ENCODE results near the gene SUFU. TPM values are rescaled to one million over a fixed set of nuclear protein-coding genes. Genes with fewer than 3 reads are reported as not detected.

SUFU gene
- total RNA-seq, 2 donors from 2014 or later = 6.6 to 9.2 TPM

DNA sequence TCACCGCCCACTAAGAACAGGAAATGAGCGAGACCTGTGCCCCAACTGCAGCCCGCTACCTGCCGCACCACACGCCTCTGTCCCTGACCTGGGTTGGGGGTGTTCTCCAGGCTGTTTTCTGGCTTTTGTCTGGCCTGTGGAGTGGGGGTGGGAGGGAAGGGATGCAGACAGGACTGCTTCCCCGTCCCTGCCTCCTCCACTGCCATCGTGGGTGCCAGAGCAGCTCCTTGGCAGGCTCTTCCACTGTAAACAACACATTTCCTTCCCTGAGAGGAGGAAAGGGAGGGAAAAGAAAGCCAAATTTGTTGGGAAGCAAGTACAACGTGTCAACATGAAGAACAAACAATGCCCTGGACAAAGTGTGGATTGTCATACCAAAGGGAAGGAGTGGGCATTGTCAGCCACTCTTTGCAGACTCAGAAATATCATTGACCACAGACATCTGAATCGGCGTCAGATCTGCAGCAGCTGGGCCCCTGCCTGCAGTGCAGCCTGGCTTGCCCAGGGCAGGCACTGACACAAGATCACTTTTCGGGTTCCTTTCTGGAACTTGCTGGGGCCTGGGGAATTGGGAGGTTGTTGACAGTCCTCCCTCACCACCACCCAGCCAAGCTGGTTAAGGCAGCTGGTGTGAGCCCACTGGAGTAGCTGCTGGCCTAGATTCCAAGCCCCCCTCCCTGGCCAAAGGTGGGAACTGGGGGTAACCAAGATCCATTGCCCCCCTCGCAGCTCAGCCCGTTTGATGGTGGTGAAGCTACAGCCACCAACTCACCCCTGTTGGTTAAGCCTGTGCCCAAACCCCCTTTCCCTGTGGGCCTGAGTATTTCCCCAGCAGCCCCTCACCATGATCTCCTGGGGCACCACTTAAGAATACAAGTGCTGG, 117.9 kb downstream of the SUFU start:
- ATAC-seq (peak in 1 of 2 donors; percentile 1), DNase-seq (peak; percentile 24)
- intact Hi-C loops (cut with DNase I) = no loop called here

DNA sequence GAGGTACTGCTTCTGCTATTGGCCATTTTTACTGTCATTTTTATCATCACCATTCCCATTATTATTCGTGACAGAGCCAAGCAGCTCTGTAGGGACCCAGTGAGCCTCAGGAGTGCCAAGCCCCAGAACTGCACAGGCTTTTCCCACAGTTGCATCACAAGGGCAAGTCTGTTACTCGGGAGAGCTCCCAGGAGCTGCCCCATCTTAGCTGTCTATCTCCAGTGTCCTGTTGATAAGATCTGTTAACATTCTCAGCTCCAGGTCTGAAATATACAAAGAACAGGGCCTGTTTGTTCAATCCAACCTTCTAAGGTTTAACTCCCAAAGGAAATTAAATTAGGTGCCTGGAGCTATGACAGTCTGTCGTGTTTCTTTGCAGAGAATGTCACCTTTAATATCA, 120.3 kb downstream of the SUFU start:
- peak; percentile 24 for DNase-seq
- ATAC-seq = no peak
- intact Hi-C loops (cut with DNase I) = no loop called here

DNA sequence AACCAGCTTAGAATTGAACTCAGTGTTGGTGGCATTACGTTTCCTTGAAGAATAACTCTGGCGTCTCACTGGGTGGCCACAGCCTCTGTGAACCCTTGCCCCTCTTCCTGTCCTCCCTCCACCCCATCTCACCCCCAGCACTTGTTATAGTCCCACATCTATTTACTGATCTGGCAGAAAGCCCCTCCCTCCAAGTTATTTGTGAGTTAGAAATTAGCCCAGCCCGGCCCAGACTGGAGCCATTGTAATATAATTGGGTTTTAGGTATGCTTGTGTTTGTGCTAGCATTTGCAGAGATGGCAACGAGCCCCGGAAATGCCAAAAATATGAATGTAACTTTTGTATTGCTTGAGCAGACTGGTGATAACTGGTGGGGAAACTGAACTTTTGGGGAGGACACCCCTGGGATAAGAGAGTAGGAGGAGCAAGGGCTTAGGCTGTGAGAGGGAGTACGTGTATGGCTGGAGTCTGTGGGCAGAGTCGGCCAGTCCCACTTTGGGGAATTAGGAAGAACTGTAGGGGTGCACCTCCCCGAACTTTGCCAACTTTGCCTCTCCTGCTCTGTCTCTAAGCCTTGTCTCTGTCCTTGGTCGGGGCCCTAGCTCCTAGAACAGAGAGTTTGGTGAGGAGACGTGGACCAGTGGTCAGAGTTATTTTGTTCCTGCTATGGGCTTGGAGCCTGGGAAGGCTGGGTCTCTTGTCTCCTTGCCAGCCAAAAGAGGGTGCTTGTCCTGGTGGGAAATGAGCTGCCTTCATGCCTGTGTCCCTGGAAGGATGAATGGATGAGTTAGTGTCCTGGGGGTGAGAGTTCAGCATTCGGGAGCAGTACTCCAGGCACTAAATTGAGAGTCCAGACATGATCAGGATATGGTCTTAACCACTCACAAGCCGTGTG, 121.2 kb downstream of the SUFU start:
- intact Hi-C loops (cut with DNase I) = no loop called here
- DNase-seq (peak; percentile 17), ATAC-seq (no peak)

DNA sequence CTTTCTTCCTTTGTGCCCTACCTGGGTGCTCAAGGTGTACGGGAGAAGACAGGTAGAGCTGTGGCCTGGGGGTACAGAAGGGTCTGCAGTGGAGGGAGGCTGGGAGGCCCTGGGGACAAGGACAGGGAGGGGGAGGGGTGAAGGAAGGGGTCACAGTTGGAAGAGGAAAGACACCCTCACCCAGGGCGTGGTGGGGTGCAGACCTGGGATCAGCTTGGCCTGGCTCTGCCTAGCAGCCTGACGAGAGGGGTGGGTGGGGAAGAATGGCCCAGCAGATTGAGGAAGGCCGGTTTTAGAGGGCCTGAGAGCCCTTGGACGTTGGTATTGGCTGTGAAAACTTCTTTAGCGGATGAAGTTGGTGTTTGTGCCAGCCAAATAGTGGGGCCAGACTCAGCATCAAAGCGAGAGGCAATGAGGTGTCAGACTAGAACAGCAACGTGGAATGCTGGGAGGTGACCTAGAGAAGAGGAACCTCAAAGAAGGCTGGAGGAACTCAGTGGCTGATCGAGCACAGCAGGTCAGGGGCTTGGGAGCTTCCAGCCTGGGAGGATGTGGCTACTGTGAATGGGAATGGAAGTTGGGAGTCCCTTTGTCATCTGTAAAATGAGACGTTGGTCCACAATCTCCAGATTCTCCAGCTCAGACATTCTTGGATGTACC, 122.4 kb downstream of the SUFU start:
- DNase-seq (peak; percentile 18), ATAC-seq (no peak)
- intact Hi-C loops (cut with DNase I) = no loop called here

DNA sequence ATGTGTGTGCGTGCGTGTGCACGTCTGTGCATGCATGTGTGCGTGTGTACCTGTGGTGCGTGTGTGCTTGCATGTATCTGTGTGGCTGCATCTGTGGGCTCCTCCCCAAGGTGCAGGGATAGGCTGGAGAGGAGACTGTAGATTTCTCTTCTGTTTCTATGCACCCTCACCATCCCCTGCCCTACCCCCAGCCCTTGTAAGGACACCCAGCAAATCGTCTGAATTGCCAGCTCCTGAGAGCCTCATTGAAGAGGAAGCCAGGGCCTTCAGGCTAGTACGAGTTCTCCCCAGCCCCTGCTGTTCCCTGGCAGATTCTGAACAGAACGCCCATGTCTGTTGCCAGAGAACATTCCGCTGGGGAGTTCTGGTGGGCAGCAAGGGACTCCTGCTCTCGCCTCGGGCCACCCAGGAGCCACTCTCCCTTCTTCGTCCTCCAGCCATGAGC, 123.5 kb downstream of the SUFU start:
- ATAC-seq (peak in 1 of 2 donors; percentile 16), DNase-seq (no peak)
- intact Hi-C loops (cut with DNase I) = no loop called here

DNA sequence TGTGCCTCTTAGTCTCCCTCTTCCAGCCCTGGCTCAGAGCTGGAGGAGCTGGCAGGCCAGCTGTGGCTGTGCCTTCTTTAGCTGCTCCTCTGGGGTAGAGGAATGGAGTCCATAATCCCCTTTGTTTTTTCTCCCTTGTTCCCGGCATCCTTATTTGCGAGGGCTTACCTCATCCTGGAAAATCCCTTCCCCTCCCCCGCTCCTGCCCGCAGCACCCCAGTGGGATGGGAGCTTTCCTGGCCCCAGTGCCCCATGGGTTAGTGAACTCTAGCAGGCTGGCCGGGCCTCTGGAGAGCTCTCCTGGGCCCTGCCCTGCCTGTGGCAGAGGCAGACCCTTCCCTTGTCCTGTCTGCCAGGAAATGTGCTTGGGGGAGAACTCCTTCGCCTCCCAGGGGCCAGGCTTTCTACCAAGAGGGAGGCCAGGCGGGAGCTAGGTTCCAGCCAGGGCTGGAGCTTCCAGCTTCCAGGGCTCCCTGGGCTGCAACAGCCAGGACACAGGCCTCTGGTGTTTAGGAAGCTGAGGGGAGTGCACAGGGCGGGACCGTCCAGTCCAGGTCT, 124.0 kb downstream of the SUFU start:
- ATAC-seq = peak; percentile 38 to 51
- DNase-seq = peak; percentile 62
- intact Hi-C loops (cut with DNase I) = no loop called here

DNA sequence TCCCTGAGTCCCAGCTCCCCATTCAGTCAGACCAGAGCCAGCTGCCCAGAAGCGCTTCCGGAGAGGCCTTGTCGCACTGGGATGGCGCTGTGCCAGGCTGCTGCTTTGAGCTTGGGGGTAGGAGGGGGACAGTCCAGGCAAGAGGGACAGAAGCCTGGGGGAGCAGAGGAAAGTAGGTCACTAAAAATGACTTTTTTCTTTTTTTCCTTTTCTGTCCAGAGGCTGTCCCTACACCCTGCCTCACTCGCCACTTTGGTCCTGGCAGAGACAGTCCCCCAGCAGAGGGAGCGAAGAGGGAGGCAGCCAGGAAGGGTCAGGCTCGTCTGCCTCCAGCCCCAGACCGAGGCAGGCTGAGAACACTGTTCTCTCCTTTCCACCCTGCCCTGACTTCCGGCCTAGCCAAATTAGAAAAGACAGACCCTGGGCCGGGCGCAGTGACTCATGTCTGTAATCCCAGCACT, 124.7 kb downstream of the SUFU start:
- ATAC-seq = peak; percentile 41 to 54
- DNase-seq = peak; percentile 84
- intact Hi-C loops (cut with DNase I) = no loop called here

DNA sequence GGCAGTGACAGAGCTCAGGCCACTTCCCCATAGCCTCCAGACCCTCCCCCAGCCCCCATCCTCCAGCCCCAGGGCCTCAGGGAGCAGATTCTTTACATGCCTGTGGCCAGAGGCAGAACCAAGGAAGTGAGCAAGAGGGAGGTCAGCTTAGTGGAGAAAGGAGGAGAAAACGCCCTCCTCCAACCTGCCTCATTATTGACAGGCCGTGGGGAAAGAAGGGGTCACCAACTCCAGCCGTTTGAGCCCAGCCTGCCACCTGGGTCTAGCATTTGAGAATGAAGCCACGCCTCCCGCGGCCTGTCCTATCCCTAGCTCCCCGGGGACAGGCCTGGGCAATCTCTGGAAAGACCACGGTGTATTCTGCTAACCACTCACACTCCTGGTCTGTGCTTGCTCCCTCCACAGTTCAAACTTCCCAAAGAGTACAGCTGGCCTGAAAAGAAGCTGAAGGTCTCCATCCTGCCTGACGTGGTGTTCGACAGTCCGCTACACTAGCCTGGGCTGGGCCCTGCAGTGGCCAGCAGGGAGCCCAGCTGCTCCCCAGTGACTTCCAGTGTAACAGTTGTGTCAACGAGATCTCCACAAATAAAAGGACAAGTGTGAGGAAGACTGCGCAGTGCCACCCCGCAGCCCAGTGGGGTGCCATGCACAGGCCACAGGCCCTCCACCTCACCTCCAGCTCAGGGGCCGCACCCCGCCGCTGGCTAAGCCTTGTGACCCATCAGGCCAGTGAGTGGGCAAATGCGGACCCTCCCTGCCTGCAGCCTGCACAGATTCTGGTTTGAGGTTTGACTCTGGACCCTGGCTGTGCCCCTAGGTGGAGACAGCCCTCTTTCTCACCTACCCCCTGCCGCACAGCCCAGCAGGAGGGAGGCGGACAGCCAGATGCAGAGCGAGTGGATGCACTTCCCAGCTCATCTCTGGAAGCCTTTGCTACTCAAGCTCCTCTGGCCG, 126.2 kb downstream of the SUFU start:
- DNase-seq (no peak), ATAC-seq (no peak)
- intact Hi-C loops (cut with DNase I) = no loop called here

DNA sequence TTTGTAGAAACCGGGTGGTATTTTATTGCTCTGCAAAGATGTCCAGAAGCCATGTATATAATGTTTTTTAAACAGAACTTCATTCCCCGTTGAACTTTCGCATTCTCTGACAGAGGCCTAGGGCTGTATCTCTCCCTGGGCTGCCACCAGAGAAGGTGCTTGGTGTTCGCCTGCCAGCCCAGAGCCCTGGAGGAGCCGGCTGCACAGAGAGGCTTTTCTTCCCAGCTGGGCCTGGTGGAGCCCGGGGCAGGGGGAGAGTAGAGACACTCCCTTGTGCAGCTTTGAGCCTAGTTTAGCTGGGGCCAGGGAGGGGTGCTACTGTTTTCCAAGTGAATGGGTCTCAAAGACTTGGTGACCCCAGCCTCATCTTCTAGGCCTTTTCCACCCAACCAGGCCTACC, 126.9 kb downstream of the SUFU start:
- DNase-seq = no peak
- intact Hi-C loops (cut with DNase I) = no loop called here
- no peak for ATAC-seq

DNA sequence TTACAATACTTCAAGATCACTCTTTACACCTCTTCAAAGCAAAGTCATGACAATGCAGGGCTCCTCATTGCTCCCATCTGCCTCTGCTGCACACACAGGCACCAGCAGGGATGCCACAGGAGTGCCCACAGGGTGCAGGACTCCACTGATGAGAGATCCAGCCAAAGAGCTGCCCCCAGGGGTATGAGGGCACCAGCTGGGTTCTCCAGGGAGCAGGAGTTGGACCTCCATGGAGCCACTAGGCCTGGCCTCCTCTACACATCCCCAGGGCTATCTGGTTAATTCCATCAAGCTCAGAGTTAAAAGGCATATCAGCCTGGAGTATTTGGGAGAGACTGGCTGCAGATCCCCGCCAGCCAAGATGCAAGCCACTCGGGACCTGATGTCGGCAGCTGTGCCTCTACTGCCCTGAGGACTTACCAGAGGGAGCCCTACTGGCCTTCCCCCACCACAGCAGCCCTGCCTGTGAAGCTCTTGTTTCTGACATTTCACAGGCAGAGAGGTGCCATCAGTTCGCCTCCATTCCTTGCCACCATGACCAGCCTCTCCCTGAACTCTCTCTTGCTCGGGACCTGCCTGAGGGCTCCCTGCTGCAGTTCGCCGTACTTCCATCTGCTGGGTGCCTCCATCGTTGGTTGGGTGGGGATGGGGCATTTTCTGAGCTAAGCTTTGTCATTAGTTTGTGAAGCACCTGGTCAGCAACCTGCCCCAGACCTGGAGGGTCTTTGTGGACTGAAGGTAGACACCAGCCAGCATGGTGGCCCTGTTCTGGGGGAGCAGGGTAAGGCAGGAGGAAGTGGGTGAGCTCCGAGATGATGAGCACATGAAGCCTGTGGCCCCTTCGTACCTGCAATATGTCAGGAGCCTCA, 128.0 kb downstream of the SUFU start:
- DNase-seq (peak; percentile 20), ATAC-seq (no peak)
- intact Hi-C loops (cut with DNase I) = no loop called here

DNA sequence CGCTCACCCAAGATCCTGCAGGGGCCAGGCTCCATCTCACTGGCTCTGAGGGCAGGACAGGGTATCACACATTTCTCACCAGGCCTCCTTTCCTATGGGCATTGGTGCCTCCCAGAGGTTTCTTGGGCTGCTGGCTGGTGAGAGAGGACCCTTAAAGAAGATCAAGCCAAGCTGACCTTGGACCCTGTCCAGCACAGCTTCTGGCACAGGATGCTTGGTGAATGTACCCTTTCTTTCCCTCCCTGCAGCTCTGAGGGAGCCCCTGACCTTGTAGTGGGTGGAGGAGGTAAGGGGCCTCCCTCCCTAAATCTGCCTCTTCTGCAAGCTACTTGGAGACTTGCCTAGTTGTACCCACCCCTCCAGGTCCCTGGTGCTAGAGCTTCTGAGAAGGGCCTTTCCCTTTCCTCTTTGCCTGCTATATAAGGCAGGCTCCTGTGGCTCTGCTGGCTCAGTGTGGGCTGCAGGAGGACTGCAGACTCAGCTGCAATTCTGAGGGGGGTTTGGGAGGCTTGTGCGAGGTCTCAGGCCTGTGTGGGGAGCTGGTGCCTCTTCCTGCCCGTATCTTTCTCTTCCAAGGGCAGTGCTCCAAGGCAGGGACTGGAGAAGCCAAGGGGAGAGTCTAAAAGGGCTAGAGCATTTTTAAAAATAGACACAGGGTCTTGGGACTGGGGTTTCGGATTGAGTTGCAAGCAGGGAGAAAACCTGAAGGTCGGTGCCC, 128.8 kb downstream of the SUFU start:
- DNase-seq (peak; percentile 40), ATAC-seq (peak; percentile 48 to 64)
- intact Hi-C loops (cut with DNase I) = no loop called here

DNA sequence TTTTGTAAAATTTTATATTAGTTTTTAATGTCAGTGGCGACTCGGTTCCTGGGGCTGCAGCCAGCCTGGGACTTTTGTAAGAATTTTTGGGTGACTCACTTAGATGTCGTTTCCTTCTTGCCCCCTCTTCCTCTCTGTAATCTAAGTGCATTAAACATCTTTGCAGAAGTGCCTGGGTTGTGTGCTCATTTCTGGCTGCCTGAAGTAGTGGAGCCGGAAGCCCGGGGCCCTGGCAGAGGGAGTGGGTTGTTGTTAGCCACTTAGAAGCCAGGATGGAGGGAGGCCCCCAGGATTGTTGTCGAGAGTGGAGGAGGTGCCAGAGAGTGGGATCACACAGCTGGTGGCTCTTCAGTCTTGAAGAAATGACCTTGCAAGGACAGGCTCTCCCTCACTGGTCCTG, 129.5 kb downstream of the SUFU start:
- intact Hi-C loops (cut with DNase I) = no loop called here
- DNase-seq = peak; percentile 75
- peak; percentile 12 to 42 for ATAC-seq

DNA sequence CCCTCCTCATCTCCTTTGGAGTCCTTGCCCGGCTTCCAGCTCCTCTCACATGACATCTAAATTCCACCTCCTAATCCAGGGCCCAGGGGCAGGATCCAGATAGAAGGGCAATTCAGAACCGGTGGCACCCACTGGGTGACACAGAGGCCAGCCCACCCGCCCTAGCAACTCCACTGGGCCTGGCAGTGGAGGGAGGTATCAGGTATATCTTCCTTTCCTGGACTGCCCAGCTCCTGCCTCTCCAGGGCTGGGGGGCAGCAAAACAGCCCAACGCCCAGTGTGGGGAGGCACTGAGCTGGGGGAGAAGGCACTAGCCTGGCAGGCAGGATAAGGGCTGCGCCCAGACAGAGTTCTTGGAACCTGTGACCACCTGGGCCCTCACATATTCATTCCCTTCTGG, 130.1 kb downstream of the SUFU start:
- intact Hi-C loops (cut with DNase I) = no loop called here
- ATAC-seq (no peak), DNase-seq (peak; percentile 11)

DNA sequence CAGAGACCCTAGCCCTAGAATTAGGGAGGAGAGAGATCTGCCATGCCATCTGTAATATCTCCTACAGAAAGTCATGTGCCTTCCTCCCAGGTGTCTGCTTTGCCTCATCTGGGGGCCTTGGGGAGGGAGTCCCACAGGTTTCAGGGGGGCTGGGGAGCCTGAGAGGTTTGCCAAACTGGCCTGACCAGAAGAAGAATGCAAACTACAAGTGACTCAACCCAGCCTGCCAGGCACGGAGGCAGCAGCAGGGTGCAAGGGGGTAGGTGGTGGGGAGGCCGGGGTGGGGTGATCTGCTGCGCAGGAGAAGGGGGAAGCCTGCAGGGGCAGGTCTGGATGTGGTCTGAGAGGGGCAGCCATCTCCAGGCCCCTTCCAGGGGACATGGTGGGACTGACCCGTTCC, 130.9 kb downstream of the SUFU start:
- intact Hi-C loops (cut with DNase I) = no loop called here
- DNase-seq (no peak), ATAC-seq (no peak)

DNA sequence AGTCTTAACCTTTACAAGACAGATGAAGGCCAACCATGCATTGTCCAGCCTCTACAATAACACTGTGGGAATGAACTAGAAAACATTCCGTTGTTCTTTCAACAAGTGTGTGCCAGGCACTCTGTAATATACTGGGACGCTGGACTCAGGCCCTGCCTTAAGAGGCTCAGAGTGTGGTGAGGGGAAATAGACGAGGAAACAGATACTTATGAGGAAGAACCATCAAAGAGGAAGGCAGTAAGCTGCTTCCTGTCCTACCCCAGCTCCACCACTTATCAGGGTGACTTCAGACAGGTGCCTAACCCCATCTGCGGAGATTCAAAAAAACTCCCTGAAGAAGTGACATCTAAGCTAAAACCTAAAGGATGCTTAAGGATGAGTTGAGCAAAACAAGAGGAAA, 131.6 kb downstream of the SUFU start:
- DNase-seq = no peak
- intact Hi-C loops (cut with DNase I) = no loop called here
- ATAC-seq = no peak

DNA sequence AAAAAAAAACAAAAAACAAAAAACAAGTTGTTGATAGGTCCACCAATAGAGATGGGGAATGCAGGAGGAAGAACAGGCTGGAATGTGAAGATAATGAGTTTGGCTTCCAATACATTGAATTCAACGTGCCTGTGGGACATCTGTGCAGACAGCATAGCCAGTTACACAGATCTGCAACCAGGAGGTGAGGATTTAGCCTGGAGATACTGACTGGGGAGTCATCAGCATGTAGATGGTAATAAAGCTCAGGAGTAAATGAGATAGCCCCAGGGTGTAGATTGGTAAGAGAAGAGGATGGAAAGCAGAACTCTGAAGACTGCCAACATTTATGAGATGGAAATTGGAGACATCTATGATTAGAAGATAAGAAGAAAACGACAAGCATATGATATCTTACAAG, 135.8 kb downstream of the SUFU start:
- intact Hi-C loops (cut with DNase I) = no loop called here
- ATAC-seq = no peak
- no peak for DNase-seq

DNA sequence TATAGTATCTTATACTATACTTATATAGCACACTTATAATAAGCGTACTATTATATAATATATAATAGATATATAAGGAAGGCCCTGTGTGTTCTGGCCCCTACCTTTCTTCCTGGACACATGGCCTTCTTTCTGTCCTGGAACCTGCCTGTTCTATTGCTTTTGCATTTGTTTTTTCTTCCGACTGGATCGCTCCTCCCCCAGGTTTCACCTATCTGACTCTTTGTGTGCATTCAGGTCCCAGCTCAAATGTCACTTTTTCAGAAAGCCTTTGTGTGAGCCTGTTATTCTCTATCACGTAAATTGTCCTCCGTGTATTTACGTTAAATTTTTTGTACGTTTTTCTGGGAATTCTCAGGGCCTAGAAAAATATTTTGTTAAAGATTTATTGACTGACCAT, 137.6 kb downstream of the SUFU start:
- ATAC-seq (no peak), DNase-seq (no peak)
- intact Hi-C loops (cut with DNase I) = no loop called here
